ENCODE data around the gene CLK3.
A peak's percentile ranks its signal among the peaks of the same experiment; 100 is the strongest.
"Not testable (repeated sequence)": the region's sequence is repeated elsewhere in the genome, so short reads cannot be mapped to it uniquely, and the experiment has no call there.

The CLK3 gene

DNA sequence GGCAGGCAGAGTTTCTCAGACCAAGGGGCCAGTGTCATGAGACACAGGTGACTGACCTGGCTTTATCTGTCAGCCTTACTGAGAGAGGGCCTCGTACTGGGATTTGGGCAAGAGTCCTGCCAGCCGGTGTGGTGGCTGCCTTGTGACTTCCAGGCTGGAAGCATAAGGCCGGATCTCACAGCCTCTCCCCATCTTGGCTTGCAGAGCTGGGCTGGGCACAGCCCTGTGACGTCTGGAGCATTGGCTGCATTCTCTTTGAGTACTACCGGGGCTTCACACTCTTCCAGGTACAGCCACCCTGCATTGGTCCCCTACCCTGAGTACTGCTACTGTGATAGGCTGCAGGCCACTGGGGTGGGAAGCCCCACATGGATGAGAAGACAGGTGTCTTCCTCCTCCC, 12.1 kb downstream of the CLK3 start:
- 90% methylated on average over 5 of the region's 5 CpGs for WGBS
- Histone ChIP-seq H2BK12ac (ENCODE audit: low read length in 2 of 2) (no peak overlapping the region), H3K4me3 (ENCODE audit: insufficient read depth in 1 of 2, low read depth in 1 of 2, low read length in 2 of 2) (no peak overlapping the region), H3K9ac (ENCODE audit: low read length) (peak overlapping the region; percentile 30), H3K4ac (ENCODE audit: low read depth in 1 of 2, low read length in 2 of 2) (no peak overlapping the region), H2AK5ac (ENCODE audit: low read length, severe bottlenecking) (no peak overlapping the region), H2AFZ (ENCODE audit: low read depth, low read length) (no peak overlapping the region), H2BK120ac (ENCODE audit: low read depth, low read length) (no peak overlapping the region), H4K8ac (ENCODE audit: low read length) (no peak overlapping the region), H3K23ac (ENCODE audit: low read length in 2 of 2) (peak overlapping the region in 1 of 2 experiments; percentile 27), H4K91ac (ENCODE audit: low read length) (no peak overlapping the region), H2BK5ac (ENCODE audit: low read depth, low read length, poor library complexity, severe bottlenecking) (no peak overlapping the region), H3K27ac (ENCODE audit: low read length, poor library complexity, severe bottlenecking) (no peak overlapping the region), H2BK15ac (ENCODE audit: low read depth, poor library complexity, severe bottlenecking) (no peak overlapping the region), H3K4me2 (ENCODE audit: low read length, poor library complexity, severe bottlenecking) (no peak overlapping the region), H3K79me1 (replicated peaks; ENCODE audit: low read length, poor library complexity, severe bottlenecking) (peaks cover 52% of the 10 kb centered on the region), H3K27me3 (ENCODE audit: control insufficient read depth in 1 of 2, insufficient read depth in 1 of 2, low read length in 2 of 2) (no peaks in the 10 kb centered on the region), H3K4me1 (ENCODE audit: control insufficient read depth, insufficient read depth, low read depth, low read length) (no peaks in the 10 kb centered on the region), H3K18ac (ENCODE audit: low read depth in 1 of 2, low read length in 2 of 2) (no peak overlapping the region), H3K36me3 (ENCODE audit: control insufficient read depth in 1 of 2, insufficient read depth in 2 of 2, low read depth in 1 of 2, low read length in 2 of 2) (peaks cover 95 to 99% of the 10 kb centered on the region in 2 experiments), H3K9me3 (ENCODE audit: control insufficient read depth, low read length) (no peaks in the 10 kb centered on the region), H3K14ac (ENCODE audit: low read length in 2 of 2) (no peak overlapping the region)
- no peak for DNase-seq

DNA sequence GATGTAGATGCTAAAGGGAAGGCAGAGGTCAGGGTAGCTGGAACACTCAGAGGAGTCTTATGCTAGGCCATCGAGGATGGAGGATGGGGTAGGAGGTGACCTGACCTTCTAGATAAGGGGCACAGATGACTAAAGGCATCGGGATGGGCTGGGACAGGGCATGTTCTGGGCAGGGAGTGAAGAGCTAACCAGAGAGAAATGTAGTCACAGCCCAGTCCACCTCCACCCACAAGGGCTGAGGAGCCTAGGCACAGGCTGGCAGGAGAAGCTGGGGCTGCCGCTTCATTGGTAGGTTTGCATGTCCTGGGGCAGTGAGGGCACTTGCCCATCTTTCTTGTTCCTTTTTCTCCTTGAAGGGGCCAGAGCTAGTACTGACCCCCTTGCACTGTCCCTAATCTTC, 12.6 kb downstream of the CLK3 start:
- peaks cover 95 to 99% of the 10 kb centered on the region in 2 experiments for H3K36me3 ChIP-seq (ENCODE audit: control insufficient read depth in 1 of 2, insufficient read depth in 2 of 2, low read depth in 1 of 2, low read length in 2 of 2)
- H3K18ac ChIP-seq (ENCODE audit: low read depth in 1 of 2, low read length in 2 of 2), result no peak overlapping the region

DNA sequence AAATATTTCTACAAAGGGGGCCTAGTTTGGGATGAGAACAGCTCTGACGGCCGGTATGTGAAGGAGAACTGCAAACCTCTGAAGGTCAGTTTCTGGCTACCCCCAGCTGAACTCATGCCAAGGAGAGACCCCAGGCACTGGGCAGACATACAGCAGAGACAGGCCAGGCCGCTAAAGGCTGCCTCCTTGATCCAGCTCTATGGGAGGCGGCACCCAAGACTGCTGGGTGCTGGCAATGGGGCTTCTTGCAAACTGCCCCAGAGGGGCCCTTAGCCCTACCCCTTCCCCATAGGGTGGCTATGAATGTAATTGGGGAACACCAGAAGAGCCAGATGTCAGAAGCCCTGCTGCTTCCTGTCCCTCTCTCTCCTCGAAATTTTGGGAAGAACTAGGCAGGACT, 13.3 kb downstream of the CLK3 start:
- H3K36me3 ChIP-seq (ENCODE audit: control insufficient read depth in 1 of 2, insufficient read depth in 2 of 2, low read depth in 1 of 2, low read length in 2 of 2), result peaks cover 95 to 97% of the 10 kb centered on the region in 2 experiments

More for the DNA sequence above, 12.6 kb downstream of the CLK3 start:
- H3K4me2 ChIP-seq (ENCODE audit: low read length, poor library complexity, severe bottlenecking), result no peak overlapping the region
- no peak overlapping the region for H3K4me3 ChIP-seq (ENCODE audit: insufficient read depth in 1 of 2, low read depth in 1 of 2, low read length in 2 of 2)
- no peaks in the 10 kb centered on the region for H3K9me3 ChIP-seq (ENCODE audit: control insufficient read depth, low read length)
- H3K23ac ChIP-seq (ENCODE audit: low read length in 2 of 2), result no peak overlapping the region
- H2BK5ac ChIP-seq (ENCODE audit: low read depth, low read length, poor library complexity, severe bottlenecking), result no peak overlapping the region
- H3K14ac ChIP-seq (ENCODE audit: low read length in 2 of 2), result no peak overlapping the region
- no peak overlapping the region for H4K91ac ChIP-seq (ENCODE audit: low read length)
- H2BK15ac ChIP-seq (ENCODE audit: low read depth, poor library complexity, severe bottlenecking), result no peak overlapping the region
- no peak overlapping the region for H4K8ac ChIP-seq (ENCODE audit: low read length)
- WGBS, result 88% methylated on average over 3 of the region's 3 CpGs
- H3K4me1 ChIP-seq (ENCODE audit: control insufficient read depth, insufficient read depth, low read depth, low read length), result no peaks in the 10 kb centered on the region
- peaks cover 52% of the 10 kb centered on the region for H3K79me1 ChIP-seq (replicated peaks; ENCODE audit: low read length, poor library complexity, severe bottlenecking)
- H2BK120ac ChIP-seq (ENCODE audit: low read depth, low read length), result no peak overlapping the region
- no peak for DNase-seq
- H2BK12ac ChIP-seq (ENCODE audit: low read length in 2 of 2), result no peak overlapping the region
- peak overlapping the region; percentile 30 for H3K9ac ChIP-seq (ENCODE audit: low read length)
- no peaks in the 10 kb centered on the region for H3K27me3 ChIP-seq (ENCODE audit: control insufficient read depth in 1 of 2, insufficient read depth in 1 of 2, low read length in 2 of 2)
- no peak overlapping the region for H3K27ac ChIP-seq (ENCODE audit: low read length, poor library complexity, severe bottlenecking)
- H2AK5ac ChIP-seq (ENCODE audit: low read length, severe bottlenecking), result no peak overlapping the region
- no peak overlapping the region for H3K4ac ChIP-seq (ENCODE audit: low read depth in 1 of 2, low read length in 2 of 2)
- H2AFZ ChIP-seq (ENCODE audit: low read depth, low read length), result no peak overlapping the region

DNA sequence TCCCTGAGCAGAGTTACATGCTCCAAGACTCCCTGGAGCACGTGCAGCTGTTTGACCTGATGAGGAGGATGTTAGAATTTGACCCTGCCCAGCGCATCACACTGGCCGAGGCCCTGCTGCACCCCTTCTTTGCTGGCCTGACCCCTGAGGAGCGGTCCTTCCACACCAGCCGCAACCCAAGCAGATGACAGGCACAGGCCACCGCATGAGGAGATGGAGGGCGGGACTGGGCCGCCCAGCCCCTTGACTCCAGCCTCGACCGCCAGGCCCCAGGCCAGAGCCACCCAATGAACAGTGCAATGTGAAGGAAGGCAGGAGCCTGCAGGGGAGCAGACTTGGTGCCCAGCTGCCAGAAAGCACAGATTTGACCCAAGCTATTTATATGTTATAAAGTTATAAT, 14.1 kb downstream of the CLK3 start:
- H3K18ac ChIP-seq (ENCODE audit: low read depth in 1 of 2, low read length in 2 of 2); H3K27me3 ChIP-seq (ENCODE audit: control insufficient read depth in 1 of 2, insufficient read depth in 1 of 2, low read length in 2 of 2); DNase-seq; H2AK5ac ChIP-seq (ENCODE audit: low read length, severe bottlenecking); H3K14ac ChIP-seq (ENCODE audit: low read length in 2 of 2); H2BK120ac ChIP-seq (ENCODE audit: low read depth, low read length); H4K8ac ChIP-seq (ENCODE audit: low read length); H3K4ac ChIP-seq (ENCODE audit: low read depth in 1 of 2, low read length in 2 of 2); H4K91ac ChIP-seq (ENCODE audit: low read length); H3K4me1 ChIP-seq (ENCODE audit: control insufficient read depth, insufficient read depth, low read depth, low read length); H2BK5ac ChIP-seq (ENCODE audit: low read depth, low read length, poor library complexity, severe bottlenecking); H2BK12ac ChIP-seq (ENCODE audit: low read length in 2 of 2); H3K4me2 ChIP-seq (ENCODE audit: low read length, poor library complexity, severe bottlenecking); H2BK15ac ChIP-seq (ENCODE audit: low read depth, poor library complexity, severe bottlenecking); H3K9me3 ChIP-seq (ENCODE audit: control insufficient read depth, low read length); H3K4me3 ChIP-seq (ENCODE audit: insufficient read depth in 1 of 2, low read depth in 1 of 2, low read length in 2 of 2); H3K23ac ChIP-seq (ENCODE audit: low read length in 2 of 2); H3K9ac ChIP-seq (ENCODE audit: low read length); H3K27ac ChIP-seq (ENCODE audit: low read length, poor library complexity, severe bottlenecking); H2AFZ ChIP-seq (ENCODE audit: low read depth, low read length): not testable (repeated sequence)
- 89% methylated on average over 9 of the region's 10 CpGs for WGBS
- Histone ChIP-seq H3K79me1 (replicated peaks; ENCODE audit: low read length, poor library complexity, severe bottlenecking) (peaks cover 43% of the 10 kb centered on the region), H3K36me3 (ENCODE audit: control insufficient read depth in 1 of 2, insufficient read depth in 2 of 2, low read depth in 1 of 2, low read length in 2 of 2) (peaks cover 91 to 95% of the 10 kb centered on the region in 2 experiments)

More for the DNA sequence above, 13.3 kb downstream of the CLK3 start:
- no peak overlapping the region for H2BK15ac ChIP-seq (ENCODE audit: low read depth, poor library complexity, severe bottlenecking)
- H3K27ac ChIP-seq (ENCODE audit: low read length, poor library complexity, severe bottlenecking), result no peak overlapping the region
- H3K9ac ChIP-seq (ENCODE audit: low read length), result no peak overlapping the region
- H2BK120ac ChIP-seq (ENCODE audit: low read depth, low read length), result no peak overlapping the region
- no peaks in the 10 kb centered on the region for H3K9me3 ChIP-seq (ENCODE audit: control insufficient read depth, low read length)
- H3K14ac ChIP-seq (ENCODE audit: low read length in 2 of 2), result no peak overlapping the region
- H3K27me3 ChIP-seq (ENCODE audit: control insufficient read depth in 1 of 2, insufficient read depth in 1 of 2, low read length in 2 of 2), result no peaks in the 10 kb centered on the region
- no peak overlapping the region for H4K8ac ChIP-seq (ENCODE audit: low read length)
- peaks cover 49% of the 10 kb centered on the region for H3K79me1 ChIP-seq (replicated peaks; ENCODE audit: low read length, poor library complexity, severe bottlenecking)
- no peak overlapping the region for H2AK5ac ChIP-seq (ENCODE audit: low read length, severe bottlenecking)
- H2AFZ ChIP-seq (ENCODE audit: low read depth, low read length), result no peak overlapping the region
- H3K18ac ChIP-seq (ENCODE audit: low read depth in 1 of 2, low read length in 2 of 2), result no peak overlapping the region
- no peaks in the 10 kb centered on the region for H3K4me1 ChIP-seq (ENCODE audit: control insufficient read depth, insufficient read depth, low read depth, low read length)
- H4K91ac ChIP-seq (ENCODE audit: low read length), result no peak overlapping the region
- H3K4me2 ChIP-seq (ENCODE audit: low read length, poor library complexity, severe bottlenecking), result no peak overlapping the region
- WGBS, result 89% methylated on average over 4 of the region's 5 CpGs
- H3K4me3 ChIP-seq (ENCODE audit: insufficient read depth in 1 of 2, low read depth in 1 of 2, low read length in 2 of 2), result no peak overlapping the region
- DNase-seq, result no peak
- H3K23ac ChIP-seq (ENCODE audit: low read length in 2 of 2), result no peak overlapping the region
- H3K4ac ChIP-seq (ENCODE audit: low read depth in 1 of 2, low read length in 2 of 2), result no peak overlapping the region
- H2BK12ac ChIP-seq (ENCODE audit: low read length in 2 of 2), result no peak overlapping the region
- no peak overlapping the region for H2BK5ac ChIP-seq (ENCODE audit: low read depth, low read length, poor library complexity, severe bottlenecking)
